HG02678 (cell line): ENCODE results near the gene EVA1C.
"Not testable (repeated sequence)": the region's sequence is repeated elsewhere in the genome, so short reads cannot be mapped to it uniquely, and the experiment has no call there.

Experiments used
- ATAC-seq: cut with Tn5 transposase; IDR thresholded peaks from one replicate; pipeline ENCODE4 v1.9.1; 2021; ENCODE audit warnings: mild to moderate bottlenecking, moderate library complexity; ENCODE audit not compliant: unreplicated experiment

Gene EVA1C

DNA sequence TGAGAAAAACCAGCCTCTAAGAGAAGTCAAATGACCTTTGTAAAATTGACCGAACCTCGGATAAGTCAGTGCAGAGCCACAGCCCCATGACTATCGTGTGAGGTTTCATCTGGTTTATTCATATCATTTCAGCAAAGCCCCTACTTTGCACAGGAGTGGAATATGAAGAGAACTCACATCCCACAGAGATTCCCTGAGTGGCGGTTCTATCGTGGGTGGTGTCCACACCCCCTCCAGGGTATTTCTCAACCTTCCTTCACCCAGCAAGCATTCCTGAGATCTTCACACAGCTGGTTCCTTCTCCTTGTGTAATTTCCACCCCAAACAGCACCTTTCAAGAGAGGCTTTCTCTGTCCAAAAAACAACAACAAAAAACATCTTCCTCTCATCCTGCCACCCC lies 47.5 kb downstream of the EVA1C start:
- ATAC-seq, result no peak

DNA sequence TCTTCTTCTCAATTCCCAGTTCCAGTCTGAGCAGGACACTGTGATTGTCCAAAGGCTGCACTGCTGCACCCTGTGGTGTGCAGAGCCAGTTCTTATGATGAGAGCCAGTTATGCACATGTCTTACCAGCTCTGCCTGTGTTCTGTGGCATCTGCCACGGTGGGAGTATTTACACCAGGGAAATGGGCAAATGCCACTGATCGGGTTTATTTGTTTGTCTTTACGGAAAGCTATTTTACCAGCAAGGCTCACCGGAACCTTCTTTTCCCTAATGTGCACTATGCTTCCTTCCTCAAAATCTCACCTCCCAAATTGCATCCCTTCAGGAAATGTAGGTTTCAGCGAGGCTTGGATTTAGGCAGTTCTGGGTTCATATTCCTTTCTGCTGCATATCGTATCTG lies 49.0 kb downstream of the EVA1C start:
- ATAC-seq, result no peak

DNA sequence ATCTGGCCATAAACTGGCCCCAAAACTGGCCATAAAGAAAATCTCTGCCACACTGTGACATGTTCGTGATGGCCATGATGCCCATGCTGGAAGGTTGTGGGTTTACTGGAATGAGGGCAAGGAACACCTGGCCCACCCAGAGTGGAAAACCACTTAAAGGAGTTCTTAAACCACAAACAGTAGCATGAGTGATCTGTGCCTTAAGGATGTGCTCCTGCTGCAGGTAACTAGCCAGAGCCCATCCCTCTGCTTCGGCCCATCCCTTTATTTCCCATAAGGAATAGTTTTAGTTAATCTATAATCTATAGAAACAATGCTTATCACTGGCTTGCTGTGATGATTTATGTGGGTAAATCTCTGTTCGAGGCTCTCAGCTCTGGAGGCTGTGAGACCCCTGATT lies 50.1 kb downstream of the EVA1C start:
- ATAC-seq, result not testable (repeated sequence)

DNA sequence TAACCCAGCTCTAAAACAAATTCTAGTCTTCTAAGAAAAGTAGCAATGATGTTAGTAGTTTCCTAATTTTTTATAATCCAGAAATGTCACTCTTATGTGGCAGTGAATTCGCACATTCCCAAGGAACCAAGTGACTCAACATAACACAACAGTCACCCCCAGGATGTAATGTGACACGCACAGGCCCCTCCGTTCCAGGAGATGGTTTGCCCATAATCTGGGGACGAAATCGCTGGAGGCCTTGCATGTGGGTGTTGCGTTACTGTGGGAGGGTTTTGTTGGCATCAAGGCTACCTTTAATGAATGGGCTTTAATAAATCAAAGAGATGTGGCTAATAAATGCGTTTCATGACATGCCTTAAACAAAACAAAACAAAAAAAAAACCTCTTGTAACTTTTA lies 50.9 kb downstream of the EVA1C start:
- no peak for ATAC-seq

DNA sequence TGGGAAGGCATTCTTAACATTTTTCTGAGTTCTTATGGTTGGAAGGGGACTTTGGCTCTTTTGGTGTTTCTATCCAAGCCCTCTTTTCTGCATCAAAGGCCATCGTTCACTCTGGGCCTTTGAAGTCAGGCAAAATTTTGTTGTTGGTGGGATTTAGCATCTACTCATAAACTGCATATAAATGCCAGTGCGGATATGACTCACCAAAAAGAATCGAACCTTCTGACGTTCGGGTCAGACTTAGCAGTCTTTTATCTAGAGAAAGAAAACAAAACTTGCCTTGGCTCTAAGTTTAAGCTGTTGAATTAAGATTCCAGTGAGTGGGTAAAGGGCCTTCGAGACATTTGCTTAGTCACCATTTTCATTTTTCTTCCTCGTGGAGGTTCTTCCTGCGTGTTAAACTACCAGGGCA lies 51.4 kb downstream of the EVA1C start:
- ATAC-seq, result no peak

DNA sequence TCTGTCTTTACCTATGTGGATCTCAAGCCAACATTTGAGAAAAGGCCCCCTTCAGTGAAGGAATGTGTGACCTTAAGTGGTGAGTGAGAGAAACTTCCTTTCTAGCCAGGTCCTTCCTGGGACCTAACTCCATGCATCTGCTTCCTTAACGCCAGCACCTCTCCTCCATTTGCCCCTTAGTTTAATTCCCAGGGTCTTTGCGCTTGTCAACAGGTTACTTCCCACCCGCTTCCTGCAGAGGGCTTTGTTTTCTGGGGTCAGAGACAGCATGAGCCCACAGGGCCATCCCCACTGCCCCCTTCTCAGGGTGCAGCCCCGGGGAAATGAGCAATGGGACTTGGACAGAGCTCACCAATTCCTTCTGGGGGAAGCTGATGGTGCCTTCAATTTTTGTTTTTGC lies 54.8 kb downstream of the EVA1C start:
- ATAC-seq, result no peak

DNA sequence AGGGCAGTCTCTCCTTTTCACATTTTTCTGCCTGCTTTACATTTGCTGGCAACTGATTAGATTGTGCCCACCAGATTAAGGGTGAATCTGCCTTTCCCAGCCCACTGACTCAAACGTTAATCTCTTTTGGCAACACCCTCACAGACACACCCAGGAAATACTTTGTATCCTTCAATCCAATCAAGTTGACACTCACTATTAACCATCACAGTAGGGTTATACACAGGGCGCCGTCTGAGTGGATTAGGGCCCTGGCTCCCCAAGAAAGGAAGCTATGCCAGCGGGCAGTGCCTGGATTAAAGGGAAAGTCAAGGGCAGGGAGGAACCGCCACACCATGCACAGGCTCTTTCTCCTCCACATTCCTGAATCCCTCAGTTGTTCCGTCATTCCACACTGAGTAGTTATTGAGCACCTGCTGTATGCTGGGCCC lies 56.2 kb downstream of the EVA1C start:
- ATAC-seq, result no peak

DNA sequence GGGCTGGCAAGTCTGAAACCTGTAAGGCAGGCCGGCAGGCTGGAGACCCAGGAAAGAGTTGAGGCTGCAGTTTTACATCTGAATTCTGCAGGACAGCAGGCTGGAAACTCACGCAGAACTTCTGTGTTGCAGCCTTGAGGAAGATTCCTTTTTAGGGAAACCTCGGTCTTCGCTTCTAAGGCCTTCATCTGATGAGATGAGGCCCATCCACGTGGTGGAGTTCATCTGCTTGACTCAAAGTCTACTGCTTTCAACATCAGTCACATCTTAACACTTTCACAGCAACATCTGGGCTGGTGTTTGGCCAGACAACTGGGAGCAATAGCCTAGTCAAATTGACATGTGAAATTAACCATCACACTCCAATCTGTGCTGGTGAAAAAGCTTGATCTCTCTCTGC lies 57.1 kb downstream of the EVA1C start:
- ATAC-seq, result no peak

DNA sequence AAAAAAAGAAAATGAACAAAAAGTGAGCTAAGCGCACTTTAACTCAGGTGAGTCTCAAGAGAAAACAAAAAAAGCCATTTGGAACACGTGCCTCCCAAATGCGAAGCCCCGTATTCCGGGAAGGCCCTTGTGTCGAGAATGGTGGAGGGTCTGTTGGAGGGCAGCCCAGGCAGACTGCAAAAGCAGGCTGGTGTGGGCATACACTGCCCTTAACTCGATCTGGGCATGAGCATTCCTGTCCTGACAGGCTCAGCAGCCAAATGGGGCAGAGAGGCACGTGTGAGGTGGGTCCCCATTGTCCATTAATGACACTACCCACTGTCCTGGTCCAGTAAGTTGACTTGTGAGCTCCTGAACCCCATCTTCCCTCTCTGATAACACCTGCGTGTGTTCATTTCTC lies 57.7 kb downstream of the EVA1C start:
- no peak for ATAC-seq

DNA sequence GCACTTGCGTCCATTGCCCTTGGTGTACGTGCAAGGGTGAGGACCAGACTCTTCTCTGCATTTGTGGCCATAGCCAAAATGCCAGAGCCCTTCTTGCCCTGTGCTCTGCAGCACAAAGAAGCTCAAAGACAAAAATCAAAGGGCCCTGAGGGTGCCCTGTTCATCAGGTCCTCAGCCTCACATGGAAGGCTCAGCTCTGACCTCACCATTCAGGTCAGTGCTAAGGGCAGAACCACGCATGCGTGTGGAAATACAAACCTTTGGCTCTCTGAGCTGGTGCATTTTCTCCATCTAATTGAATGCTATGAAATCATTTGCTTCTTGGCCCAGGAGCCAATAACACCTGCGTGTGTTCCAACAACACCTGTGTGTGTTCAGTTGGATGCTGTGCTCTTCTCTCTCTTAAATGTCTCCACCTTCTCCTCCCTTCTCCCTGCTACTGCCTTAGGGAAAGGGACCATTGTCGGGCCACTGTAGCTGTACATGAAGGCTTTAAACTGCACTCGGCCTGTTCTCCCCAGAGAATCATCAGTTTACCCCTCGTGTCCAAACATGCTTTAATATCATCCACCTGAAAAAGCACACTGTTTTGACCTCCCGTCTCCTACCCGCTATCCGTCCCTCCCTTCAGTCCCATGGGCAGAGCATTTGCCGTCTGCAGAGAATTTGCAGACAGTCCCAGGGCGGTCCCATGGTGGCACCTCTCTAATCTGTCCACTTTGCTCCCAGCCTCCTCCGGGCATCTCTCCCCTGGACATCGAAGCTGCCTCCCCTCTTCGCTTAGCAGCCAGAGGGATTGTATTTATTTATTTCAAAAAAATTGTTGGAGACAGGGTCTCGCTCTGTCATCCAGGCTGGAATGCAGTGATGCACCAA lies 60.6 kb downstream of the EVA1C start:
- no peak for ATAC-seq

DNA sequence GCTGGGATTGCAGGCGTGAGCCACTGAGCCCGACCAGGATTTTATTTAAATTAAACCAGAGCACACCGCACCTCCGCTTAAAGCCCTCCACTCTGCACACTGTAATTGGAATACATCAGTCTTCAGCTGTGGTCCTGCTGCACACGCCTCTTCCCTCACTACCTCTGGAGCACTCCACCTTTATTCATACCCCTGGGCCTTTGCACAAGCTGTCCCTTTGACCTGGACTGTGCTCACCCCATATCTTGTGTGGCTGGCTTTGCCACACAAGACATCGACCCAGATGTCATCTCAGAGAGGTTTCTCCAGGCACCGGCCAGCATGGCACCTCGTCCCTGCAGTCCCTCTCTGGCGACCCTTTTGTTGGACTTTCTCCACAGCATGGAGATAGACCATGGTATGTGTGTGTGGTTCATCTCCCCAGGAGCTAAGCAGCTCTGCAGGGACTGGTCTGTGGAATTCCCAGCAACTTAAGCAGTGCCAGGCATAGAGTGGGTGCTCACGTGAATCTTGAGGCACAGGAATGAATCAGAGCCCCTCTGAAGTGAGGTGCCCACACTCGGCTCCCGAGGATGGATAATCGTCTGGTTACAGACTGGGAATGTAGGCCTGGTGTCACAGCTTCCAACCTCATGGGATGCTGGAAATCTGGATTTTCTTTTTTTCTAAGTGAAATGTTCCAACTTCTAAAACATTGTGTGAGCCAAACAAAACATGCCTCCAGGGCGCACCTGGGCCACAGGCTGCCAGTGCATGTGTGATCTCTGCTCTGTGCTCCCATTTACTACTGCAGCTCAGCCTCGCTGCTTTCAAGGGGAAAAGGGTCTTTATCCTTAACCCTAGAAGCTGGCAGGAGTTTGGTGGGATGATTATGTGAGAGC lies 61.9 kb downstream of the EVA1C start:
- ATAC-seq, result no peak

DNA sequence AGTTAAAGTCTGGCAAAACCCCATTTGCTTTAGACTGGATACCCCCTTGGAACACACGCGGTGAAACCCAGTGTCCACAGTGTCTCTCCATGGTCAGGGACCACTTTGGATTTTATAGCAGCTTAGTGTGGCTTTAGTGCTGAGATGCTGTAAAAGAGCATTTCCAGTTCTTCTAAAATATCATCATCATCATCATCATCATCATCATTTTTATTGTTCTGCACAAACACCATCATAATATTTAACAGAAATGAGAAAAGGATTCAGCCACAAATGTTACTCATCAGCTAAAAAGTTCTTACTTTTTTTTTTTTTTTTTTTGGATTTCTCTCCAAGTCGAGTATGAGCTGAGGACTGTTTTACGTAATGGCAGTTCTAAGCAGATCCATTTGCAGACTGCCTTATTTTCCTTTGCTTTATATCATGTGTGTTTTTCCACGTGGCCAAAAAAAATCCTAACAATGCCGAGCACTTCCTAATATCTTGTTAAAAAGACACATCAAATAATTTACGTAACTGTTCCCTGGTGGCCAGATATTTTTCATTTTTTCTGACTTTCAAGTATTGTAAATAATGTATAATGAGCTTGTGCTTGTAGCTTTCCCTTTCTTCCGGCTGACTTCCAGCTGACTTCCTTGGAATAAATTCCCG lies 62.8 kb downstream of the EVA1C start:
- no peak for ATAC-seq

DNA sequence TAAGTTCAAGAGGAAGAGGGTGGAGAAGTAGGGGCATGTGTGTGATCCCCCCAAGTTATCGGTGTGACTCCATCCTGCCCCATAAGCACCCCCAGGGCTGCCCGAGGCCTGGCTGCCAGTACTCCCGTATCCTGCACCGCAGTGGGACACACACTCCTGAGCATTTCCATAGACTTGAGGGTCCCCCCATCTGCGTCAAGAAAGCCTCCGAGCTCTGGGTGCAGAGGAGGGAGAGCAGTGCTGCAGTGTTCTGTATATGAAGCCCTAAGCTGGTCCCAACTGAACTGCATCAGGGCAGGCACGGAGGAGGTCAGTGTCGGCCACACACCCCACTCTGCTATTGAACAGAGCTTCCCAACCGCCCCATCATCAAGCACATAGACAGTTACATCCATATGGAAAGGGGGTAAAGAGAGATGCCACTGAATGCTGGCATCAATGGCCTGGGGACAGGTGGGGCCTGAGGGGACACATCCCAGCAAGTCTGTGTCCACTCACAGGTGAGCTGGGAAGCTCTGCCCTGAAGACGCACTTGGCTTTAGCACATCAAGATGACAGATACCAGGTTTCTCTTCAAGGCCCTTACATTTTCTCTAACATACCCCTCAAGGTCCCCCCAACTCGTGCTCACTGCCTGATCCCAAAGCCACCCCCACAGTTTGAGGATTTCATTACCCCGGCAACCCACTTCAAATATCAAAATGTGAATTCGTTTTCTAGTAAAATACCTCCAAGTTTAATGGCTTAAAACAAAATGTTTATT lies 64.3 kb downstream of the EVA1C start:
- no peak for ATAC-seq

DNA sequence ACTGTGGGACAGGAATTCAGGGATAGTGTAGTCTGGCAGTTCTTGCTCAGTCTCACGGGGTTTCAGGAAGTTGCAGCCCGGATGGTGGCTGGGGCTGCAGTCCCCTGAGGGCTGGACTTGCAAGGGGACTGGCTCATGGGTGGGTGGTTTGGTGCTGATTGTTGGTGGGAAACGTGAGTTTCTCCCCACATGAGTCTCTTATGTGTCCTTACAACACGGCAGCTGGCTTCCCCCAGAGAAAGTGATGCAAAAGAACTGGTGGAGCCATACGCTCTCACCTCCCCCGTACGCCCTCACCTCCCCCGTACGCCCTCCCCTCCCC lies 64.9 kb downstream of the EVA1C start:
- no peak for ATAC-seq

DNA sequence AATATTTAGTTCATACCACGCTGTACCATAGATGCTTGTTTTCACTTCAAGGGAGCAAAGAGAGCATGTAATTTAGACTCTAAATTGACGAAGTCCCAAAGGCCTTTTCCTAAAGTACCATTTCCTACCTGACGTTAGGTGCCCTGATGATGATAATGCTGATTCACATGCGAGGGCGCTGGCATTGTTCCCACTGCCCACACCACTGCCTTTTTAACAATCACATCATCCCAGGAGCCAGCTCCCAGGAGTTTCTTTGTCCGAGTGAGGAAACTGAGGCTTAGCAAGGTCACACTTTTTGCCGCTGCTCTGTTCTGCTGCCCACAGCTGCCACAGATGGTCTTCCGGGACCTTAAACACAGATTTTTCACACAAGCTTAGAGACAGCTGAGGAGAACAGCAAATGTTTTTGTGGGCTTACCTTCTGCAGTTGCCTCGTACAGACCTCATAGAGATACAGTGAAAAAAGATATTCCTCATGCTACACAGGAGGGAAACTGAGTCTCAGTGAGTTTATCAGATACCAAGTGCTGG lies 69.4 kb downstream of the EVA1C start:
- ATAC-seq, result no peak

DNA sequence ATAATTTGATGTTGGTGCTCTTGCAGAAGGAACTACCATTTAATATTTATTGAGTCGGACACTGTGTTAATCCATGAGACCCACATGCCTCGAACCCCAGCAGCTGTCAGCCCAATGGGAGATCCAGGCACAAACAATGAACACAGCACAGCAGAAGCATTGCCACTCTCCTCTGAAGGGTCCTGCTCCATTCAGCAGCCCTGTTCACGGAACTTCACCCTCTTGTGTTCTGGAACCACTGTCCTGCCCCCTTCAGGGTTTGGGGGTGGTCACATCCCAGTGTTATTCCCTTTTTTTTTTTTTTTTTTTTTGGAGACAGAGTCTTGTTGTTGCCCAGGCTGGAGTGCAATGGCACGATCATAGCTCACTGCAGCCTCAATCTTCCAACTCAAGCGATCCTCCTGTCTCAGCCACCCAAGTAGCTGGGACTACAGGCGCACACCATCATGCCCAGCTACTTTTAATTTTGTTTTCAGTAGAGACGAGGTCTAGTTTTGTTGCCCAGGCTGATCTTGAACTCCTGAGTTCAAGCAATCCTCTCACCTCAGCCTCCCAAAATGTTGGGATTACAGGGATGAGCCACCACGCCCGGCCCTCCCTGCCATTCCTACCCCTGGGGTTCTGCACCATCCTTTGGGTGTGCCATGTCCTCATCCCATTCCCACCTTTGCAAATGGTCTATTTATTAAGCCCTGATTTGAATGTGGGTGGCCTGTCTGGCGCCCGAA lies 70.2 kb downstream of the EVA1C start:
- ATAC-seq, result no peak

DNA sequence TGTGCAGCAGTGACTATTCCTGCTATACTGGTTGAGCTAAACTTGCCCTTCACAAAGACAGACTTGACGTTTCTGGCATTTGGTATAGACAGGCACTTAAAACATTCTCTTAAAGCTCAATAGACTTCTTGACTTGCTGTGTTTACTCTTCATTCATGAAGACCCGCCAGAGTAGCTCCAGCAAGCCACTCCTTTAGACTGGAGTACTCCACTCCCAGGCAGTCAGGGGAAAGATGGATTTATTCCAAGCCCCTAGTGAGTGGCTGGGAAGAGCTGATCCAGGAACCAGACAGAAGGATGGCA lies 70.7 kb downstream of the EVA1C start:
- no peak for ATAC-seq

DNA sequence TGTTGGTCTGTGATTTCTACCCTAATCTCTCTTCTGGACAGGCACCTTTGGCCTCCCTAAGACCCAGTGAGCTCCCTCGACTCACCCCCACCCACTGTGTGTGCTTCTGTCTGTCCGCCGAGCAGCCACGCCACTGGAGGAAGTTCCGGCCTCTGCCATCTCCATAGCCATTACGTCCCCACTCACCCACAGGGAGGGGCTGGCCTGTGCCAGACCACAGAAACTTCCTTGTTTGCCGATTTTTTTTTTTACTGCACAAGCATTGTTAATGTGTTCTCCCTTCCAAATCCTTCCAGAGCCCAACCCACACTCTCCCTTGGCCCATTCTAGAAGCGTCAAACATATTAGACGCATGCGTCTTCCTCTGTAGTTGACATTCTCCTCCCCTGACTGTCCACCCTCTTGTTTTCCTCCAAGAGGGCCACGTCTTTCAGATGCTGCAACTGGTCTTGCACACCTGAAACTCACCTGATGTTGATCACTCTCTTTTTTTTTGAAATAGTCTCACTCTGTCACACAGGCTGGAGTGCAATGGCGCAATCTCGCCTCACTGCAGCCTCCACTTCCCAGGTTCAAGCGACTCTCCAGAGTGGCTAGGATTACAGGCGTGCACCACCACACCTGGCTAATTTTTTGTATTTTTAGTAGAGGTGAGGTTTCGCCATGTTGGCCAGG lies 72.3 kb downstream of the EVA1C start:
- ATAC-seq, result no peak

DNA sequence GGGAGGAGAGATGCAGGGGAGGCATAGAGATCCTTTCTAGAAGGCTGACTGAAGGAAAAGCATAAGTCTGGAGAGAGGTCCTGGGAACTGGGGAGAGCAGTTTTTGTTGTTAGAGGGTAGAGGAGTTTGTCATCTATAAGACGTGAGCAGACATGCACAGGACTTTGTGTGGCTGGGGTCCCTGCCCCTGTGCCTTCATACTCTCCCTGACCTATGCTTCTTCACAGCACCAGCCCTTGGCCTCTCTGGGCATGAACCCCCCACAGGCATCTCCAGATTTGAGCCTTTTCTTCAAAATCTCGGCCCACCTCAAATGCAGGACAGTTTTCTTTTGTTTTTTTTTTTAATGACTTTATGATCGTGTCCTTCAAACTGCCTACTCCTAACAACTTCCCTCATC lies 79.9 kb downstream of the EVA1C start:
- no peak for ATAC-seq
